NT2/D1 (cell line): Measurements from ENCODE around the gene FGD5.

Source experiments
- SUZ12 ChIP-seq: IDR thresholded peaks from 2 replicates; pipeline ENCODE4 v1.6.1; 2011; ENCODE audit not compliant: insufficient read length, insufficient read depth; ENCODE audit errors: extremely low read depth
- YY1 ChIP-seq: IDR thresholded peaks from 2 replicates; pipeline ENCODE4 v1.6.1; 2011; ENCODE audit not compliant: insufficient read length, insufficient read depth

DNA sequence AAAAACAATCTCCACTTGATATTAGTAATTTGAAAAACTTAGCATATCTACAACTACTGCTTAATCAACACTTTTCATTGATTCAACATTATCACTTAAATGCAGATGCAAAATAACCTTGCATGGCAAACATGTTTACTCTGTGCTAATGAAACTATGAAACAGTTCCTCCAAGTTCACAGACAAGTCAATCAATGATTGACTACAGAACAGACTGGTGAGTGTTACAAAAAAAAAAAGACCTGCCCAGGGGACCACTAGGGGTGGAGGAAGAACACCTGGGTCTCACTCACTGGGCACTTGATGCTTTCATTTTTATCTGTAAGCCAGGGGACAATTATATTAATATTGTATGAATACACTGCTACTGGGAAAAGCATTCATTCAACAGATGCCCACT is 124.3 kb downstream of the FGD5 start:
- no peak for TF ChIP-seq SUZ12
- no peak for TF ChIP-seq YY1
